Measurements from ENCODE around the gene GNPTG.

GNPTG gene

DNA sequence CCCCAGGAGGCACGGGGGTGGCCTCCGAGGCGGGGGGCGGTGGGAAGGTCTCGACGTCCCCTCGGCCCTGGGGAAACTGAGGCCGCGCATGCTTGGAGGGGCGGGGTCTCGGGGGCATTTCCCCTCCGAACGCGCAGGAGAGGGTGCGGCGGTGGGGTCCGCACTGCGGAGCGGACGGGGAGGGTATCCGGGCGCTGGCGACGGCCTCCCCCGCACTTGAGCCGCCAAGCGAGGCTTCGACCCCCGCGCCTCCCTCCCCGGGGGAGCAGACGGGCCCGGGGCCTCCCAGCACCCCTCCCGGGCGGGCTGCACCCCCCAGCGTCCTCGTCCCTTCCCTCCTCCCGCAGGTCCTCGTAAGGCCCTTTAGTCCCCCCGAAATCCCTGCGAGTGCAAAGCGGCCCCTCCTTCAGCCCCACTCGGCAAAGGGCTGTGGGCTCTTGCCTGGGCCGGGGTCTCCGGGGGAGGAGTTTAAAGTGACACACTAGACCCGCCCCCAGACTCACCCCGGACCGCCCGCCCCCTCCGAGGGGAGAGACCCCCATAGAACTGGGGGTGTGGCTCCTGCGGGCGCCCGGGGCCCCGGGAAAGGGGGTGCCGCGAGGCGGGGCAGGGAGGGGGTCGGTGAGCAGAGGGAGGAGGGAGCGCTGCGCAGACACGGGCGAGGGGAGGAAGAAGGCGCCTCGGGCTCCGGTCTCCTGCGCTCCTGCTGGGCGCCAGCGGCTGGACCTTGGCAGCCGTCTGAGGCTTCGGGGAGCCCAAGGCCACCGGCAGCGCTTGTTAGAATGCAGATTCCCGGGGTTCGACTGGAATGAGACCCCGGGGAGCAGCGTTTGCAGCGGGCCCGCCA, 17.7 kb upstream of the GNPTG start:
- no peak for DNase-seq (ENCODE audit: low spot score)

DNA sequence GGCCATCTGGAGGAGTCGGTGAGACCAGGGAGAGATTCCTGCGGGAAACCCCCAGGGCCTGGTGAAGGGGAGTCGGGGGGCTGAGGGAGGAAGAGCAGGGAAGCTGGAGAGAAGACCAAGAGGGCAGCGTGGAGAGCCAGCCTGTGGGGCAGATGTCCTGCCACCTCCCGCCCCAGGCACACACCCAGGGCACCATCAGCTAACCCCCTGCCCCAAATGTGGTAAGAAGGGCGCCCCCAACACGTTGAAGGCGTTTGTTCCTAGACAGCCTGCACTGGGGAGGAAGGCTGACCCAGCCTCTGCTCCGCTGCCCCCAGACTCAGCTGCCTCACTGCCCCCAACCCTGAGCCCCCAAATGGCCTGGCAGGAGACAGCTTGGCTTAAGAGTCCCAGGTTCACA, 17.0 kb upstream of the GNPTG start:
- no peak for DNase-seq (ENCODE audit: low spot score)

DNA sequence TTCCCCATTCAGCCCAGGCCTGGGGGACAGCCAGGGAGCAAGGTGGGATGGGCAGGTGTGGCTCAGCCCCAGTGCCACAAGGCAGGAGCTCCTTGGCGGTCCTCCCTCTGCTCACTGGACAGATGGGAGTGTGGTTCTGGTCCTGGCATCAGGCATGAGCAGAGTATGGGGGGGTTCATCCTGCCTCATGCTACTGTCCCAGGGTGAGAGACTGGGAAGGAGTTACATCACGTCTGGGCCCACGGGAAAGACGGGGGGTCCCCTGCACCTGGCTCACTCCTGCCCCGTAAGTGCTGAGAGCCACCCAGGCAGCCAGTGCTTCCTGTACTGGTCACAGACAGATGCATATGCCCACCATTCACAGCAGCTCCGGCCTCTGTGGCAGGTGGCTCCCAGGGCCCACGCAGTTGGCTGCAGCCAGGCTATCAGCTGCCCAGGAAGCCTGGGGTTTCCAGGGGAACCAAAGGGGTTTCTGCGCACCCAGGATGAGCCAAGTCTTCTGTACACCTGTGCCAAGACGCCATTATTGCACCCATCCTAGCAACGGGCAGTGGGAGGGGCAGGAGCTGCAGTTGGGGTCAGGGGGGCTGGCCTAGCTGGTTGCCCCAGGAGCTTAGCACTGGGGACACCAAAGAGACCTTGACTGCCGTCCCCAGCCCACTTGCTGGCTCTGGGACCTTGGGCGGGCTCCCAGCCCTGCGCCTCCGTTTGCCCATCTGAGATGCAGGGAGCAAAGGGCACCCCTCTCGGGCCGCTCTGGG, 16.3 kb upstream of the GNPTG start:
- DNase-seq (ENCODE audit: low spot score): no peak

DNA sequence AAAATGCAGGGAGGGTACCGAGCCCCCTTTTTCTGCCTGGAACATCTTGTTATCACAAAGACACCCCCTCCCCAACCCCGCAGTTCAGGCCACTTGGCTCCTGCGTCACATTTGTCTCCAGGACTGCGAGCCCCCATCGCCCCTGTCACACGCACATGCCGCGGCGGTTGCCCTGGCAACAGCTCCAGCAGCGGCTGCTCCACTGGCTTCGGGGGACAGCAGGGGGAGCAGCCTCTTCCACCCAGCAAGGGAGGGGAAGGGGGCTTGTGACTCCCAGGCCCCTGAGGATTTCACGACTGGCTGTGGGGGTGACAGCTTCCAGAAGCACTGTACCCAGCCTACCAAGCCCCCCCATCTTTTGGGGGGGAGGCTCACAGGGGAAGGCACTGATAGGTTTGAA, 15.7 kb upstream of the GNPTG start:
- no peak for DNase-seq (ENCODE audit: low spot score)

DNA sequence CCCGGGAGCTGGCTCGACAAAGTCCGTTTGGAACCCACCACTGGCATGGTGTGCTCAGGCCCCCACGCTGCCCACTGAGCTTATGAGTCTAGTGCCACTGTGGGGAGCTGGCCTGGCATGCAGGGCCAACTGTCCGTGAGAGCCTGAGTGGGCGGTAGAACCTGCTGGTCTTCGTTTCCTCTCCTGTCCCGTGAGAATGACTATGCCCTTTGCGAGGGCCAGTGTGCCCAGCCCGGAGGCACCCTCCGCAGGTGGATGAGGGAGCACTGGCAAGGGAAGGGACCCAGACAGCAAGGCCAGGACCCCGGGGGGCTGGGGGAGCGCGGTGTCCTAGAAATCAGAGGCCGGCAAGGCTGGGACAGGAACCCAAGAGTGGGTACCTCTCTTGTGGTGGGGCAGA, 15.1 kb upstream of the GNPTG start:
- no peak for DNase-seq (ENCODE audit: low spot score)

DNA sequence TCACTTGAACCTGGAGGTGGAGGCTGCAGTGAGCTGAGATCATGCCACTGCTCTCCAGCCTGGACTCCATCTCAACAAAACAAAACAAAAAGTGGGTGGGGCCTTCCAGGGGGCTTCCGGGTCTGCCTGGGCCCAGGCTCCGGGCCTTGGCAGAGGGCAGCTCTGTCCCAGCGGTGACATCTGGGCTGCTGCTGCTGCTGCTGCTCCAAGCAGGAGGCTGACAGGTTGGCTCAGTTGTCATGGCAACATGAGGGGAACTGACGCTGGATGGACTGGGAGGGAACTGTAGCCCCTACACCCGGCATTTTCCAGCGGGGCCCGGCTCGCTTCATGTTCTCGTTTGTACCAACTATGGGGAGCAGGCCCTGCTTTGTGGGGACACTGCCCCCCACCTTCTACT, 14.2 kb upstream of the GNPTG start:
- DNase-seq (ENCODE audit: low spot score): no peak

DNA sequence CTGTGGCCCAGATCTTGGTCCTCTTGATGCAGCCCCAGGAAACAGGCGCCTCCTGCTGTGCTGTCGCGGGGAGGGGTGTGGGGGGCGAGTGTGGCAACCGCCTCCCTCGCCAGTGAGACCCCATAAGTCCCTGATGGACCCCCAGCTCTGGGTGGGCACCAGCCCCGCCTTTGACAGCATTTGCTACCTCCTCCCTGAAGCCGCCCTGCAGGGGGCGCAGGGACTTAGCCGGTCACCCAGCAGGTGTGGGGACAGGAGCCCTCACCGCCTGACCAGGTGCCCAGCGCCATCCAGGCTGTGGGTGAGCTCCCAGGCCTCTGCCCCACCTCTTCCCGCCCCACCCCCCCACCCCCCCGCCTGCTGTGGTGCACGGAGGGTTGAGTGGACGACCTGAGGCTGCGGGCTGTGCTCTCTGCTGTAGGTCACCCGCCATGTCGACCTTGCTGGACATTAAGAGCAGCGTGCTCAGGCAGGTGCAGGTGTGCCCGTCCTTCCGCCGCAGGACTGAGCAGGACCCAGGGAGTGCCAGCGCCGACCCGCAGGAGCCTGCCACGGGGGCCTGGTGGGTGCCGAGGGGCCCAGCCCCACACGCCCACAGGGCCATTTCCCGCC, 13.5 kb upstream of the GNPTG start:
- DNase-seq (ENCODE audit: low spot score): peak; percentile 29

DNA sequence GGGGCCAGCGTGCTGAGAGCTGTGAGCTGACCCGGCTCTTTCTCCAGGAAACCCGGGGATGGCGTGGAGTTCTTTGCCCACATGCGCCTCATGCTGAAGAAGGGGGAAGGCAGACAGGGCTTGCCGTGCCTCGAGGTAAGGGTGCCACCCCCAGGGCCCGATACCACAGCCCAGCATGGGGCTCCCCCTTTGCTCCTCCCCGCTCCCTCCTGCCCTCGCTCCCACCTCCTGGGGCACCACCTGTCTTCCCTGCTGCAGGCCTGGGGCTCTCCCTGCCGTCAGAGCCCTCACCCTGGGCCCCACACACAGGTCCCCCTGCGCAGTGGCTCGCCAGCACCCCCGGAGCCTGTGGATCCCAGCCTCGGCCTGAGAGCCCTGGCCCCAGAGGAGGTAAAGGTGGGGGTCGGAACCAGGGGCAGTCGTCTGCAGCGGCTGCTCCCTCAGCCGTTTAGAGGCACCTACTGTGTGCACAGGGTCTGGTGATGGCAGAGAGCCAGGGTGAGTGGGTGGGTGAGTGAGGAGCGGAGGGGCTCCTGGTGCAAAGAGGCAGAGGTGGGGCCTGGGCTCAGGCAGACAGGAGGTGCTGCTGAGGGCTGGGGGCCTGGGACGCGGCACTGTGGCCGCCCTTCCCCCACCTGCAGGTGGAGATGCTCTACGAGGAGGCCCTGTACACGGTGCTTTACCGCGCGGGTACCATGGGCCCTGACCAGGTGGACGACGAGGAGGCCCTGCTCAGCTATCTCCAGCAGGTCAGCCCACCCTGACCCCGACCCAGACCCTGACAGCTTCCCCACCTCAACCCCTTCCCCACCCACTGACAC, 12.7 kb upstream of the GNPTG start:
- no peak for DNase-seq (ENCODE audit: low spot score)

DNA sequence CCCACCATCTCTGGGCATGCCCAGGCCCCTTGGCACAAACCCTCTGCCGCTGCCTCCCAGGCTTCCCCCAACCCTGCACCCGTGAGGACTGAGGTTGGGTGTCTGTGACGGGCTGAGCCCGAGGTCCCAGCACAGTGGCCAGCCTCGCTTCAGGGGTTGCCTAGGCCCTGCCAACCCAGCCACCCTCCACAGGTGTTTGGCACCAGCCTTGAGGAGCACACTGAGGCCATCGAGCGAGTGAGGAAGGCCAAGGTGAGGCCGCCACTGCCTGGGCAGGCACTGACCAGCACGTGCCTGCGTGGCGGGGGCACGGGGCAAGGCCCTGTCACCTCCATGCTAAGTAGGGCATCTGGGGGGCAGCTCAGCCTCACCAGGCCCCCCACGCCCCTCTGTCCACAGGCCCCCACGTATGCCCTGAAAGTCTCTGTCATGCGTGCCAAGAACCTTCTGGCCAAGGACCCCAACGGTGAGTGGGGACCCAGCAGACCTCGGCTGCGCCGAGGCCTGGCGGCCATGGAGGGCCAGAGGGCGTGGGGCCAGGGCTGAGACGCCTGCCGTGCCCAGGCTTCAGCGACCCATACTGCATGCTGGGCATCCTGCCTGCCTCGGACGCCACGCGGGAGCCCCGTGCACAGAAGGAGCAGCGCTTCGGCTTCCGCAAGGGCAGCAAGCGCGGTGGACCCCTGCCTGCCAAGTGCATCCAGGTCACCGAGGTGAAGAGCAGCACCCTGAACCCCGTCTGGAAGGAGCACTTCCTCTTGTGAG, 10.8 kb upstream of the GNPTG start:
- no peak for DNase-seq (ENCODE audit: low spot score)

DNA sequence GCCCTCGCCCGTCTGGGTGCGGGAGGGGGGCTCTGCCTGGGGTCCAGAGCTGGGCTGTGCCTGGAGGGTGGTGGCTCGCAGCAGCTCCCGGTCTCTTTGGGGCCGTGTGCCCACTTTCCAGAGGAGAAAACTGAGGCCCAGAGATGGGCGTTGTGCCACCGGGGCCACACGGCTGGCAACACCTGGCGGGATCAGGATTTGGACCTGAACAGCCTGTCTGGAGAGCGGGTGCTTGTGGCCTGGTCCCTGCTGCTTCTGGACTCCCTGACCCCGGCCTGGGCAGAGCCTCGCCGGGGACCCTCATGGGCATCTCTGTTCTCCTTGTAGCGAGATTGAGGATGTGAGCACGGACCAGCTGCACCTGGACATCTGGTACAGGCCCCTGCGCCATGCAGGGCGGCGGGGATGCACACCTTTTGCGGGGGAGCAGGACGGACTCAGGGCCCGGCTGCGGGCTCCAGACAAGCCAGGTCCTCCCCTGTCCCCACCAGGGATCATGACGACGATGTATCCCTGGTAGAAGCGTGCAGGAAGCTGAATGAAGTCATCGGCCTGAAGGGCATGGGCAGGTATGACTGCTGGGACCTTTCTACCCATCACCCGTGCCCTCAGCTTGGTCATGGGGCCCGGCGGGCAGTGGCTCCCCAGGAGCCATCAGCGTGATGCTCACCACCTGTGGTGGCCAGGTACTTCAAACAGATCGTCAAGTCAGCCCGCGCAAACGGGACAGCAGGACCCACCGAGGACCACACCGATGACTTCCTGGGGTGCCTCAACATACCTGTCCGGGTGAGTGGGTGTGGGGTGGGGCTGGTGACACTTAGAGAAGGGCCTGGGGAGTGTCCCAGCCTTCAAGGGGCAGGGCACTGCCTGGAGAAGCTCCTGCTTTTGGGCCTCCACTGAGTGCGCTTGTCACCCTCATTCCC, 10.0 kb upstream of the GNPTG start:
- DNase-seq (ENCODE audit: low spot score): no peak

DNA sequence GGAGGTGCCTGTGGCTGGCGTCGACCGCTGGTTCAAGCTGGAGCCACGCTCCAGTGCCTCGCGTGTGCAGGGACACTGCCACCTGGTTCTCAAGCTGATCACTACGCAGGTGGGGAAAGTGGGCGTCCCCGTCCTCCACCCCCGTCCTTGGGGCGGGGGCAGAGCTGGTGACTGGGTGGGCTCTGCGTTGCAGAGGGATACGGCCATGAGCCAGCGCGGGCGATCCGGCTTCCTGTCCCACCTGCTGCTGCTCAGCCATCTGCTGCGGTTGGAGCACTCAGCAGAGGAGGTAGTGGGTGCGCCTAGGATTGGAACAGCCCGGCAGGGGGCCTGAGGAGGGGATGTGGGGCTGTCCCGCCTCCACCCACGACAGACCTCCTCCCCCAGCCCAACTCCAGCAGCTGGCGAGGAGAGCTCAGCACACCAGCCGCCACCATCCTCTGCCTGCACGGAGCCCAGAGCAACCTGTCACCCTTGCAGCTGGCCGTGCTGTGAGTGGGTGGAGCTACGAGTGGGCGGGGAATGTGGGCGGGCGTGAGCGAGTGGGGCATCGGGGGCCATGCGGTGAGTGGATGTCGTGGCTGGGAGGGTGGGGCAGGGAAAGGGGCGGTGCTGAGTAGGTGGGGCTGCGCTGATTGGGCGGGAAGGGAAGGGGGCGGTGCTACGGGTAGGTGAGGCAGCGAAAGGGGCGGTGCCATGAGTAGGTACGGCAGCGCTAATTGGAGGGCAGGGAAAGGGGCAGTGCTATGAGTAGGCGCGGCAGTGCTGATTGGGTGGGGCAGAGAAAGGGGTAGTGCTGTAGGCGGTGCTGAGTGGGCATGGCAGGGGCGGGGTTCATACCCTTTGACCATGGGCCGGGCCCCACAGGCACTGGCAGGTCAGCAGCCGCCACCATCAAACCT, 9.0 kb upstream of the GNPTG start:
- DNase-seq (ENCODE audit: low spot score): peak; percentile 98

DNA sequence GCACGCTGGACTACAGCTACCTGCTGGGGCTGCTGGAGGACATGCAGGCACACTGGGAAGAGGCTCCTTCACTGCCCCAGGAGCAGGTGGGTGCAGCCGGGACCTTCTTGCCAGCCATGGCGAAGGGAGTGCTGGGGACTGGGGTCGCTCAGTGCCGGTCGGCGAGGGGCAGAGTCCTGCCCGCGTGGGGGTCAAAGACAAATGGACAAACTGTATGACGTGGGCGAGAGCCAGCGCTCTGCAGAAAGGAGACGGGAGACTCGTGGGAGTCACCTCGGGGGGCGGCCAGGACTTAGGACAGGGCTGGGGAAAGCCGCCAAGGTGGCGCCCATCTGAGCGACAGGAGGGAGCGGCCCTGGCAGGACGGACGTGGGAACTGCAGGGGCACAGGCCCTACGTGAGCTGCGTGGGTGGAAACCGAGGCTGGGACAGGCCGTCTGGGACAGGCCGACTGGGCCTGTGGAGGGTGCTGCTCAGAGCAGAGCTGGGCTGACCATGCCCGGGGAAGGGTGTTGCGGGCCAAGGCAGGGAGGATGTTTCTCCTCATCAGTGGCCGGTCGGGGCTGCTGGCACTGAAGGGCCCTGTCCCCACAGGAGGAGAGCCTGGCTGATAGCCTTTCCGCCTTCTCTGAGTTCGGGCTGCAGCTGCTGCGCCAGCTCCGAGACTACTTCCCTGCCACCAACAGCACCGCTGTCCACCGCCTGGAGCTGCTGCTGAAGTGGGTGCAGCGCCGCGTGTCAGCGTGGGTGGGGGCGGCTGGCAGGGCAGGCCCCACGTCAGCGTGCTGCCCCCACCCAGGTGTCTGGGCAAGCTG, 8.1 kb upstream of the GNPTG start:
- no peak for DNase-seq (ENCODE audit: low spot score)

DNA sequence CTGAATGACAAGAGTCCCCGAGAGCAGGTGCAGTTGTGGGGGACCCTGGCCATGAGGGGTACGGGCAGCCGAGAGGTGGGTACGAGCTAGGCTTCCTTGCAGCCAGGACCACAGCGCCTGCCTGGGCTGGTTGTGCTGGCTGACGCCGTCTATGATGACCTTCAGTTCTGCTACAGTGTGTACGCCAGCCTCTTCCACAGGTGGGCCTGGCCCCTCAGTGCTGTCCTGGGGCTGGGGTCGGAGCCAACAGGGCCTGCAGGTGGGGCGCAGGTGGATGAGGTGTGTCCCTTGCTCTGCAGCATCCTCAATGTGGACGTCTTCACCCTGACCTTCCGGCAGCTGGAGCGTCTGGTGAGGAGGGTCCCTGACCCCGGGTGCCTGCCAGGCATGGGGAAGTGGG, 7.2 kb upstream of the GNPTG start:
- DNase-seq (ENCODE audit: low spot score): no peak

DNA sequence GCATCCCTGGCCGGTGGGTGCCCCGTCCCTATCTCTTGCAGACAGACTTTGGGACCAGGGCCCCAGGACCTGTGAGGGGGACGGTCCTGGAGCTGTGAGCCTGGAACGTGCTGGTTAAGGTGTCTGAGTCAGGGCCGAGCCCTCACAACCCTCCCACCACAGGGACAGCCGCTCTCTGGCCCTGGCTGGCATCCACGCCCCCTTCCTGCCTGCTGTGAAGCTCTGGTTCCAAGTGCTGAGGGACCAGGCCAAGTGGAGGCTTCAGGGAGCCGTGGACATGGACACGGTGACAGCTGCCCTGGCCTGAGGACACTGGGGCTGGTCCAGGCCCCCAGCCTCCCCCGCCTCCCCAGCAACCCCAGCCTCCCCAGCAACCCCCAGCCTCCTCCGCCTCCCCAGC, 6.6 kb upstream of the GNPTG start:
- DNase-seq (ENCODE audit: low spot score): no peak

DNA sequence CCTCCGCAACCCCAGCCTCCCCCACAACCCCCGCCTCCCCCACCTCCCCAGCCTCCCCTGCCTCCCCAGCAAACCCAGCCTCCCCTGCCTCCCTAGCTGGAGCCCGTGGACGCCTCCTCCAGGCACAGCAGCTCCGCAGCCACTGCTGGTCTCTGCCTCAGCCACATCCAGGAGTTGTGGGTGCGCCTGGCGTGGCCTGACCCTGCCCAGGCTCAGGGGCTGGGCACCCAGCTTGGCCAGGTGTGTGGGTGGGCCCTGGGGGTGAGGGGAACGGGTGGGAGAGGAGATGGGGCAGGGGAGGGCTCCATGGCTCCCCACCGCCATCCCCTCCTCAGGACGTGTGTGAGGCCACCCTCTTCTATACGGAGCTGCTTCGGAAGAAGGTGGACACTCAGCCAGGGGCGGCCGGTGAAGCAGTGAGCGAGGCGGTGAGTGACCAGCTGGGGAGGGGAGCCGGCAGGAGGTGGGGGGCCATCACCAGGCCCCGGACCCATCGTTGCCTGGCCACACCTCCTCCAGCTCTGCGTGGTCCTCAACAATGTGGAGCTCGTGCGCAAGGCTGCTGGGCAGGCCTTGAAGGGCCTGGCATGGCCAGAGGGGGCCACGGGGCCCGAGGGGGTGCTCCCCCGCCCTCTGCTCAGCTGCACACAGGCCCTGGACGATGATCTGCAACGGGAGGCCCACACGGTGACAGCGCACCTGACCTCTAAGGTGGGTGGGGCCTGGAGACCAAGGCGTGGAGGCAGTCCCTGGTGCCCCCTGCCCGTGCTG, 5.9 kb upstream of the GNPTG start:
- DNase-seq (ENCODE audit: low spot score): no peak

DNA sequence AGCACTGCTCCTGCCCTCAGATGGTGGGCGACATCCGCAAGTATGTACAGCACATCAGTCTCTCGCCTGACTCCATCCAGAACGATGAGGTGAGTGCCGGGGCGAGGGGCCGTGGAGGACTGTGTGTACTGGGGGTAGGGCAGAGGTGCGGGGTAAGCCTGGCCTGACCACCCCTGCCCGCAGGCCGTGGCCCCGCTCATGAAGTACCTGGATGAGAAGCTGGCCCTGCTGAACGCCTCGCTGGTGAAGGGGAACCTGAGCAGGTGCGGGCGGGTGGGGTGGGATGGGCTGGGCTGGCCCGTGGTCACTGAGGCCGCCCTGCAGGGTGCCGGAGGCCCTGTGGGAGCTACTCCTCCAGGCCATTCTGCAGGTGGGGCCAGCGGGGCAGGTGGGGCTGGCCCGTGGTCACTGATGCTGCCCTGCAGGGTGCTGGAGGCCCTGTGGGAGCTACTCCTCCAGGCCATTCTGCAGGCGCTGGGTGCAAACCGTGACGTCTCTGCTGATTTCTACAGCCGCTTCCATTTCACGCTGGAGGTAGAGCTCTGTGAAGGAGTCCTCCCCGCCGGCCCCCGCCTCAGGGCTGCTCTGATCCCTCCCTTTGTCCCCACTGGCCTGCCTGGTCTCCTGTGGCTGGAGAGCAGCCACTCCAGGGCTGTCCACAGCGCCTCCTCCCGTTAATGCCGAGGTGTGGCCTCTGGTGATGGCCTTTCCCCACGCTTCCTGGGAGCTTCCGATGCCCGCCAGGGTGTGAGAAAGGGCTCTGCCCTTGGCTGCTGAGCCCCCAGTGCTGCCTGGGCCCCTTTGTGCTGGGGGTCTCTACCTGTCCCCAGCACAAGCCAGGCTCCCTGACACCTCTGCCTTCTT, 5.1 kb upstream of the GNPTG start:
- no peak for DNase-seq (ENCODE audit: low spot score)

All from CD4-positive, alpha-beta T cell treated with Interleukin-2 at 100 ng/mL for 4 hours (primary cell).